ENCODE data around the gene FGGY.

FGGY gene

GRCh38 chr1:59415286-59415850, 118.5 kb downstream of the FGGY start:
- no peak for DNase-seq

- DNase-seq, result no peak
Measured at GRCh38 chr1:59415881-59416280, 119.0 kb downstream of the FGGY start.

- DNase-seq, result no peak
Measured at GRCh38 chr1:59417406-59417805, 120.5 kb downstream of the FGGY start.

GRCh38 chr1:59418363-59419144, 121.7 kb downstream of the FGGY start:
- DNase-seq, result no peak

- no peak for DNase-seq
Measured at GRCh38 chr1:59419361-59420140, 122.7 kb downstream of the FGGY start.

- no peak for DNase-seq
Measured at GRCh38 chr1:59421232-59421920, 124.5 kb downstream of the FGGY start.

- DNase-seq, result no peak
Measured at GRCh38 chr1:59422921-59423575, 126.2 kb downstream of the FGGY start.

- no peak for DNase-seq
Measured at GRCh38 chr1:59427155-59427554, 130.3 kb downstream of the FGGY start.

GRCh38 chr1:59427784-59428183, 130.9 kb downstream of the FGGY start:
- DNase-seq, result no peak

- DNase-seq, result no peak
Measured at GRCh38 chr1:59428828-59429227, 131.9 kb downstream of the FGGY start.

GRCh38 chr1:59429656-59430055, 132.8 kb downstream of the FGGY start:
- DNase-seq, result no peak

GRCh38 chr1:59431566-59432294, 134.8 kb downstream of the FGGY start:
- DNase-seq, result no peak

GRCh38 chr1:59432531-59433439, 135.9 kb downstream of the FGGY start:
- peak in 1 of 5 donors; percentile 27 for DNase-seq

GRCh38 chr1:59433440-59433813, 136.5 kb downstream of the FGGY start:
- no peak for DNase-seq

GRCh38 chr1:59434336-59434735, 137.4 kb downstream of the FGGY start:
- DNase-seq, result no peak

GRCh38 chr1:59436637-59437036, 139.7 kb downstream of the FGGY start:
- no peak for DNase-seq

GRCh38 chr1:59438058-59438560, 141.2 kb downstream of the FGGY start:
- DNase-seq, result no peak

GRCh38 chr1:59442492-59442891, 145.6 kb downstream of the FGGY start:
- DNase-seq, result no peak

GRCh38 chr1:59443310-59443709, 146.4 kb downstream of the FGGY start:
- DNase-seq, result no peak

GRCh38 chr1:59444520-59444919, 147.6 kb downstream of the FGGY start:
- no peak for DNase-seq

GRCh38 chr1:59445040-59445439, 148.1 kb downstream of the FGGY start:
- no peak for DNase-seq
